Measurements from ENCODE around the gene CTU1.

Gene CTU1

DNA sequence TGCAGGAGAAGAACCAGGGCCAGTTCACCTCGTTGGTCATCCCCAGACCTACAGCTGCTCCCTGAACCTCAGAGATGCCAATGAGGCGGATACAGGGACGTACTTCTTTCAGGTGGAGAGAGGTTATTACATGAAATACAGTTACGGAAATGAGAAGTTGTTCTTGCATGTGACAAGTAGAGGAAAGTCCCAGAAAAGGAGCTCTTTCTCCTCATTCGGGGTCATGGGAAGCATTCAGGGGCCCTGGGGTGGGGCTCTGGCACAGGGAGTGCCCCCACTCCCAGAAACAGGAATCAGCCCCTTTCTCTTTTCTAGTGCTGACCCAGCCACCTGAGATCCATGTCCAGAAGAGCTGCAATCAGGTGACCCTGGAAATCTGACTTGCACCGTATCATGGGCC is 12.0 kb upstream of the CTU1 start:
- H3K4me3 ChIP-seq (ENCODE audit: low read depth, low read length), result no peak overlapping the region
- no peaks in the 10 kb centered on the region for H3K36me3 ChIP-seq (ENCODE audit: control insufficient read depth in 1 of 2, insufficient read depth in 2 of 2, low read length in 2 of 2)
- no peaks in the 10 kb centered on the region for H3K9me3 ChIP-seq (ENCODE audit: insufficient read depth, low read depth, low read length)
- H3K79me2 ChIP-seq (ENCODE audit: control insufficient read depth, insufficient read depth, low read length, poor library complexity), result no peaks in the 10 kb centered on the region
- no peak overlapping the region for H4K8ac ChIP-seq (ENCODE audit: low read depth, low read length)
- no peak overlapping the region for H4K12ac ChIP-seq (ENCODE audit: low read depth, low read length)
- no CpG with 5 or more reads among the region's 6 CpGs for WGBS (ENCODE audit: extremely low coverage, insufficient coverage, insufficient read length)
- no peak overlapping the region for H3K14ac ChIP-seq (ENCODE audit: low read length)
- H3K9ac ChIP-seq (ENCODE audit: low read length), result no peak overlapping the region
- no peak overlapping the region for H3K23ac ChIP-seq (ENCODE audit: low read length)
- H2AFZ ChIP-seq (ENCODE audit: insufficient read depth, low read length, poor library complexity), result no peak overlapping the region
- H2AK5ac ChIP-seq (ENCODE audit: low read length), result no peak overlapping the region
- no peaks in the 10 kb centered on the region for H3K27me3 ChIP-seq (ENCODE audit: insufficient read depth, low read length)
- DNase-seq, result no peak
- H3K27ac ChIP-seq (ENCODE audit: low read depth, low read length), result no peak overlapping the region
- no peak overlapping the region for H2BK120ac ChIP-seq (ENCODE audit: insufficient read depth, low read length, poor library complexity)
- no peak overlapping the region for H3K4ac ChIP-seq (ENCODE audit: low read depth, low read length)
- no peaks in the 10 kb centered on the region for H3K4me1 ChIP-seq (ENCODE audit: control insufficient read depth in 1 of 2, insufficient read depth in 2 of 2, low read length in 2 of 2)
- no peak overlapping the region for H3K18ac ChIP-seq (ENCODE audit: low read length)
- H2BK5ac ChIP-seq (ENCODE audit: low read depth, low read length, poor library complexity), result no peak overlapping the region
- H3K4me2 ChIP-seq (ENCODE audit: low read length), result no peak overlapping the region
- no peaks in the 10 kb centered on the region for H3K79me1 ChIP-seq (ENCODE audit: low read length)
- H2BK12ac ChIP-seq (ENCODE audit: low read length), result no peak overlapping the region
- H4K91ac ChIP-seq (ENCODE audit: low read depth, low read length), result no peak overlapping the region

GRCh38 chr19:51119611-51120010 is 11.4 kb upstream of the CTU1 start:
- no peak overlapping the region for H3K9ac ChIP-seq (ENCODE audit: low read length)
- no peaks in the 10 kb centered on the region for H3K27me3 ChIP-seq (ENCODE audit: insufficient read depth, low read length)
- H3K79me1 ChIP-seq (ENCODE audit: low read length), result no peaks in the 10 kb centered on the region
- no peaks in the 10 kb centered on the region for H3K9me3 ChIP-seq (ENCODE audit: insufficient read depth, low read depth, low read length)
- H4K12ac ChIP-seq (ENCODE audit: low read depth, low read length), result no peak overlapping the region
- H3K4ac ChIP-seq (ENCODE audit: low read depth, low read length), result no peak overlapping the region
- no peak overlapping the region for H3K18ac ChIP-seq (ENCODE audit: low read length)
- H2BK12ac ChIP-seq (ENCODE audit: low read length), result no peak overlapping the region
- H2BK120ac ChIP-seq (ENCODE audit: insufficient read depth, low read length, poor library complexity), result no peak overlapping the region
- no peaks in the 10 kb centered on the region for H3K4me1 ChIP-seq (ENCODE audit: control insufficient read depth in 1 of 2, insufficient read depth in 2 of 2, low read length in 2 of 2)
- no peak overlapping the region for H4K8ac ChIP-seq (ENCODE audit: low read depth, low read length)
- H3K4me2 ChIP-seq (ENCODE audit: low read length), result no peak overlapping the region
- H2BK5ac ChIP-seq (ENCODE audit: low read depth, low read length, poor library complexity), result no peak overlapping the region
- no peak overlapping the region for H2AK5ac ChIP-seq (ENCODE audit: low read length)
- no peak overlapping the region for H3K27ac ChIP-seq (ENCODE audit: low read depth, low read length)
- H2AFZ ChIP-seq (ENCODE audit: insufficient read depth, low read length, poor library complexity), result no peak overlapping the region
- H3K14ac ChIP-seq (ENCODE audit: low read length), result no peak overlapping the region
- no peaks in the 10 kb centered on the region for H3K36me3 ChIP-seq (ENCODE audit: control insufficient read depth in 1 of 2, insufficient read depth in 2 of 2, low read length in 2 of 2)
- no peak overlapping the region for H3K23ac ChIP-seq (ENCODE audit: low read length)
- DNase-seq, result no peak
- H4K91ac ChIP-seq (ENCODE audit: low read depth, low read length), result no peak overlapping the region
- no peak overlapping the region for H3K4me3 ChIP-seq (ENCODE audit: low read depth, low read length)
- H3K79me2 ChIP-seq (ENCODE audit: control insufficient read depth, insufficient read depth, low read length, poor library complexity), result no peaks in the 10 kb centered on the region
- no CpG with 5 or more reads among the region's 6 CpGs for WGBS (ENCODE audit: extremely low coverage, insufficient coverage, insufficient read length)

DNA sequence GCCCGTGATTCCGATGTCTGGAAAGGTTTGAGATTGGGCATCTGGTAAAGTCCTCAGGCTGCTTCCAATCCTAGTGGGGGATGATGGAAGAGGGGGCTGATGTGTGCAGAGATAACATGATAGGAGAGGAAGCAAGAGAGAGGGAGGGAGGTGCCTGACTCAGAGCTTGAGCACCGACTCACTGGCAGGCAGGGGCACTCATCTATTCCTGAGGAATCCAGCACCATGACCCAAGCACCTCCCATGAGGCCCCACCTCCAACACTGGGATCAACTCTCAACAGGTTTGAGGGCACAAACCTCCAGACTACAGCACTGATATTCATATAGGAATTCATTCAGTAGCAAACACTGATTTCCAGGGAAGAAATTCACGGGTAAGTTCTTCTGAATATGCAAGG is 10.9 kb upstream of the CTU1 start:
- H4K91ac ChIP-seq (ENCODE audit: low read depth, low read length), result no peak overlapping the region
- no peaks in the 10 kb centered on the region for H3K79me2 ChIP-seq (ENCODE audit: control insufficient read depth, insufficient read depth, low read length, poor library complexity)
- no peak overlapping the region for H3K23ac ChIP-seq (ENCODE audit: low read length)
- no peak overlapping the region for H4K12ac ChIP-seq (ENCODE audit: low read depth, low read length)
- H3K4me3 ChIP-seq (ENCODE audit: low read depth, low read length), result no peak overlapping the region
- H3K27me3 ChIP-seq (ENCODE audit: insufficient read depth, low read length), result no peaks in the 10 kb centered on the region
- no peak for DNase-seq
- no peak overlapping the region for H4K8ac ChIP-seq (ENCODE audit: low read depth, low read length)
- H3K14ac ChIP-seq (ENCODE audit: low read length), result no peak overlapping the region
- no peak overlapping the region for H3K18ac ChIP-seq (ENCODE audit: low read length)
- WGBS (ENCODE audit: extremely low coverage, insufficient coverage, insufficient read length), result no CpG with 5 or more reads among the region's 4 CpGs
- H3K36me3 ChIP-seq (ENCODE audit: control insufficient read depth in 1 of 2, insufficient read depth in 2 of 2, low read length in 2 of 2), result no peaks in the 10 kb centered on the region
- H2BK12ac ChIP-seq (ENCODE audit: low read length), result no peak overlapping the region
- no peak overlapping the region for H3K4me2 ChIP-seq (ENCODE audit: low read length)
- H3K79me1 ChIP-seq (ENCODE audit: low read length), result no peaks in the 10 kb centered on the region
- no peak overlapping the region for H3K27ac ChIP-seq (ENCODE audit: low read depth, low read length)
- H3K9me3 ChIP-seq (ENCODE audit: insufficient read depth, low read depth, low read length), result peaks cover under 1% of the 10 kb centered on the region
- H3K4me1 ChIP-seq (ENCODE audit: control insufficient read depth in 1 of 2, insufficient read depth in 2 of 2, low read length in 2 of 2), result no peaks in the 10 kb centered on the region
- no peak overlapping the region for H2BK5ac ChIP-seq (ENCODE audit: low read depth, low read length, poor library complexity)
- no peak overlapping the region for H3K9ac ChIP-seq (ENCODE audit: low read length)
- H3K4ac ChIP-seq (ENCODE audit: low read depth, low read length), result no peak overlapping the region
- H2AFZ ChIP-seq (ENCODE audit: insufficient read depth, low read length, poor library complexity), result no peak overlapping the region
- no peak overlapping the region for H2AK5ac ChIP-seq (ENCODE audit: low read length)
- H2BK120ac ChIP-seq (ENCODE audit: insufficient read depth, low read length, poor library complexity), result no peak overlapping the region

- Histone ChIP-seq H2BK120ac (ENCODE audit: insufficient read depth, low read length, poor library complexity) (no peak overlapping the region), H3K4me1 (ENCODE audit: control insufficient read depth in 1 of 2, insufficient read depth in 2 of 2, low read length in 2 of 2) (no peaks in the 10 kb centered on the region), H4K12ac (ENCODE audit: low read depth, low read length) (no peak overlapping the region), H2AFZ (ENCODE audit: insufficient read depth, low read length, poor library complexity) (no peak overlapping the region), H3K79me1 (ENCODE audit: low read length) (no peaks in the 10 kb centered on the region), H4K91ac (ENCODE audit: low read depth, low read length) (no peak overlapping the region), H3K4ac (ENCODE audit: low read depth, low read length) (no peak overlapping the region), H3K27ac (ENCODE audit: low read depth, low read length) (no peak overlapping the region), H3K14ac (ENCODE audit: low read length) (no peak overlapping the region), H3K4me3 (ENCODE audit: low read depth, low read length) (no peak overlapping the region), H3K27me3 (ENCODE audit: insufficient read depth, low read length) (no peaks in the 10 kb centered on the region), H3K9ac (ENCODE audit: low read length) (no peak overlapping the region), H3K79me2 (ENCODE audit: control insufficient read depth, insufficient read depth, low read length, poor library complexity) (no peaks in the 10 kb centered on the region), H4K8ac (ENCODE audit: low read depth, low read length) (no peak overlapping the region), H2AK5ac (ENCODE audit: low read length) (no peak overlapping the region), H2BK5ac (ENCODE audit: low read depth, low read length, poor library complexity) (no peak overlapping the region), H2BK12ac (ENCODE audit: low read length) (no peak overlapping the region), H3K18ac (ENCODE audit: low read length) (no peak overlapping the region), H3K23ac (ENCODE audit: low read length) (no peak overlapping the region), H3K36me3 (ENCODE audit: control insufficient read depth in 1 of 2, insufficient read depth in 2 of 2, low read length in 2 of 2) (no peaks in the 10 kb centered on the region), H3K9me3 (ENCODE audit: insufficient read depth, low read depth, low read length) (peaks cover 2% of the 10 kb centered on the region), H3K4me2 (ENCODE audit: low read length) (no peak overlapping the region)
- WGBS (ENCODE audit: extremely low coverage, insufficient coverage, insufficient read length), result no CpG with 5 or more reads among the region's 6 CpGs
- no peak for DNase-seq
These were observed 8.6 kb upstream of the CTU1 start for GRCh38 chr19:51116736-51117286.
